Adrenal gland (tissue), 5 donors: ENCODE data around the gene GALNT12.

ENCODE experiments used
- CTCF ChIP-seq, 6 experiments: fragments of 450-650 bp in 4 of 6; fragments of 200-600 bp in 2 of 6; sonication (generic) in 1 of 6; IDR thresholded peaks; 1 replicate in 5 of 6; 2 replicates in 1 of 6; pipeline versions ENCODE4 v1.5.1 to v1.8.0; 2016 to 2021; ENCODE audit warnings: antibody characterized with exemption in 6 of 6, mild to moderate bottlenecking in 2 of 6, moderate library complexity in 1 of 6
- POLR2A ChIP-seq, 2 donors: fragments of 450-650 bp; IDR thresholded peaks; one replicate each; pipeline ENCODE4 v1.6.1; 2017; ENCODE audit warnings: antibody characterized with exemption in 2 of 2, mild to moderate bottlenecking in 2 of 2, moderate library complexity in 1 of 2
- donor health status: DM: no; HTN: no; CAD: no.

GRCh38 chr9:98789483-98790133 is 17.9 kb upstream of the GALNT12 start:
- TF ChIP-seq CTCF (IDR thresholded peaks at IDR 0.05) = no peak
- TF ChIP-seq POLR2A (IDR thresholded peaks at IDR 0.05) = no peak
